Gastrocnemius medialis (tissue), 4 donors: ENCODE measurements around the gene FAM13A.

Source experiments
- CTCF ChIP-seq, 5 experiments: fragments of 450-650 bp in 3 of 5; fragments of 200-600 bp in 2 of 5; sonication (generic) in 2 of 5; IDR thresholded peaks in 4 of 5; conservative IDR thresholded peaks in 1 of 5; 1 replicate in 4 of 5; 2 replicates in 1 of 5; pipeline ENCODE4 v1.5.1; 2016 to 2019; ENCODE audit warnings: antibody characterized with exemption in 5 of 5, mild to moderate bottlenecking in 3 of 5, moderate library complexity in 3 of 5
- POLR2A ChIP-seq, 2 donors: fragments of 450-650 bp; IDR thresholded peaks; one replicate each; pipeline ENCODE4 v1.6.1; 2017; ENCODE audit warnings: antibody characterized with exemption in 2 of 2, mild to moderate bottlenecking in 2 of 2, moderate library complexity in 2 of 2

- no peak for TF ChIP-seq CTCF (IDR thresholded peaks at IDR 0.05 in 4 of 5, conservative IDR thresholded peaks at IDR 0.05 in 1 of 5)
- TF ChIP-seq POLR2A (IDR thresholded peaks at IDR 0.05), result no peak
These were observed 282.0 kb downstream of the FAM13A start for GRCh38 chr4:88775026-88775425.
